Body of pancreas (tissue), 4 donors: ENCODE measurements around the gene PRSS8.

Experiments used
- CTCF ChIP-seq, 7 experiments: fragments of 450-650 bp in 4 of 7; fragments of 200-600 bp in 3 of 7; sonication (generic) in 3 of 7; IDR thresholded peaks; one replicate each; pipeline ENCODE4 v1.5.1; 2016 to 2019; ENCODE audit warnings: antibody characterized with exemption in 7 of 7
- POLR2A ChIP-seq, 3 donors: fragments of 450-650 bp; IDR thresholded peaks; one replicate each; pipeline ENCODE4 v1.6.1; 2016; ENCODE audit warnings: antibody characterized with exemption in 3 of 3, mild to moderate bottlenecking in 2 of 3

- TF ChIP-seq POLR2A (IDR thresholded peaks at IDR 0.05) = no peak
- TF ChIP-seq CTCF (IDR thresholded peaks at IDR 0.05) = no peak
Measured at GRCh38 chr16:31143694-31144148, 8.2 kb upstream of the PRSS8 start.
